GM12892 (cell line): Measurements from ENCODE around the gene MEI1. TPM values are rescaled to one million over a fixed set of nuclear protein-coding genes. Genes with fewer than 3 reads are reported as not detected.
"Not testable (repeated sequence)": the region's sequence is repeated elsewhere in the genome, so short reads cannot be mapped to it uniquely, and the experiment has no call there.

Experiments used
- DNase-seq: peaks from one replicate; pipeline ENCODE4 v3.0.0; 2011; ENCODE audit not compliant: insufficient read length
- FAIRE-seq: peaks from 2 replicates; lab custom pipeline; 2011; peaks lifted over from hg19 to GRCh38; lab: Jason Lieb, UNC
- POLR2A ChIP-seq: IDR thresholded peaks from 2 replicates; pipeline ENCODE4 v1.6.1; 2011; ENCODE audit warnings: low read depth, low read length, control low read depth
- POLR2AphosphoS5 ChIP-seq: IDR thresholded peaks from 2 replicates; pipeline ENCODE4 v1.6.1; 2011; ENCODE audit warnings: low read depth, low read length, control low read depth
- TAF1 ChIP-seq: IDR thresholded peaks from 2 replicates; pipeline ENCODE4 v1.6.1; 2011; ENCODE audit warnings: low read depth, mild to moderate bottlenecking, control low read depth, low read length, borderline replicate concordance
- polyA plus RNA-seq: library from polyadenylated mRNA; unstranded; fragments of >200 nt; gene quantifications from one replicate; pipeline ENCODE4 v1.2.1, GENCODE V29; 2012; ENCODE audit warnings: missing spikeins, inconsistent platforms; ENCODE audit not compliant: missing spikeins

The MEI1 gene, protein sequence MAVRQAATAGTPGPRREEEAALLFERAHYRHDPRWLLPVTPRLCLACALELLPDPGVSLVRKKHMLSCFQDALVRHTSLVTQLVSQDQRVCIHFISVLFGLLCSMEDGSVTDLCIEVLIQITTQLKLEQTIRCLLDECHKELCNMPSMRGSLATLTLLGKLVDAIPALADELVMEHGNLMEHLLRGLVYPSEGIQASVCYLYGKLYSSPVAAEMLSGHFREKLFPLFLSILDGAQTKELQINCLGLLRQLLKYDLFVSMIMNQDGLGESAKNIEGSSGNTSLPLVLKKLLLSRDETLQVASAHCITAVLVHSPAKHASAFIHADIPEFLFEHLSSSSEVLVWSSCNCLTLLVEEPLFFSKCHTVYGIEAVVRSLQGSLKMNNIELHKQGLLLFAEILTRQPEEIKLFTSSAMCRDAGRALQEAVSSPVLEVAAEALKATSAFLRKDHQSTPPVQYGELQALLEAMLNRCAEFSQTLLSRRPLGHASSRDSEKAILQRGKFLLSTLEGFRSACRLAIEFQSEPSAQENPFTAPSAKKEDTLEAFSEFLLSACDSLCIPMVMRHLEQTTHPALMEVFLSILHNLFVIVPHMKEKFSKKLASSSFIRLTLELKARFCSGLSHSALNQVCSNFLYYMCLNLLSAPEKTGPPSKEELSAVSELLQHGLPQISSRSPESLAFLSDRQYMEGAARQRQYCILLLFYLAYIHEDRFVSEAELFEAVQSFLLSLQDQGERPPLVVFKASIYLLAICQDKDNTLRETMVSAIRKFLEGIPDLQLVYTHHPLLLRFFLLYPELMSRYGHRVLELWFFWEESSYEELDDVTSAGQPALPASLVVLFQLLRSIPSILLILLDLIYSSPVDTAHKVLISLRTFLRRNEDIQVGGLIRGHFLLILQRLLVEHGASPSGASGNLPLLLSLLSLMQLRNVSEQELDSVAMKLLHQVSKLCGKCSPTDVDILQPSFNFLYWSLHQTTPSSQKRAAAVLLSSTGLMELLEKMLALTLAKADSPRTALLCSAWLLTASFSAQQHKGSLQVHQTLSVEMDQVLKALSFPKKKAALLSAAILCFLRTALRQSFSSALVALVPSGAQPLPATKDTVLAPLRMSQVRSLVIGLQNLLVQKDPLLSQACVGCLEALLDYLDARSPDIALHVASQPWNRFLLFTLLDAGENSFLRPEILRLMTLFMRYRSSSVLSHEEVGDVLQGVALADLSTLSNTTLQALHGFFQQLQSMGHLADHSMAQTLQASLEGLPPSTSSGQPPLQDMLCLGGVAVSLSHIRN
- 48.9 TPM for polyA plus RNA-seq

DNA sequence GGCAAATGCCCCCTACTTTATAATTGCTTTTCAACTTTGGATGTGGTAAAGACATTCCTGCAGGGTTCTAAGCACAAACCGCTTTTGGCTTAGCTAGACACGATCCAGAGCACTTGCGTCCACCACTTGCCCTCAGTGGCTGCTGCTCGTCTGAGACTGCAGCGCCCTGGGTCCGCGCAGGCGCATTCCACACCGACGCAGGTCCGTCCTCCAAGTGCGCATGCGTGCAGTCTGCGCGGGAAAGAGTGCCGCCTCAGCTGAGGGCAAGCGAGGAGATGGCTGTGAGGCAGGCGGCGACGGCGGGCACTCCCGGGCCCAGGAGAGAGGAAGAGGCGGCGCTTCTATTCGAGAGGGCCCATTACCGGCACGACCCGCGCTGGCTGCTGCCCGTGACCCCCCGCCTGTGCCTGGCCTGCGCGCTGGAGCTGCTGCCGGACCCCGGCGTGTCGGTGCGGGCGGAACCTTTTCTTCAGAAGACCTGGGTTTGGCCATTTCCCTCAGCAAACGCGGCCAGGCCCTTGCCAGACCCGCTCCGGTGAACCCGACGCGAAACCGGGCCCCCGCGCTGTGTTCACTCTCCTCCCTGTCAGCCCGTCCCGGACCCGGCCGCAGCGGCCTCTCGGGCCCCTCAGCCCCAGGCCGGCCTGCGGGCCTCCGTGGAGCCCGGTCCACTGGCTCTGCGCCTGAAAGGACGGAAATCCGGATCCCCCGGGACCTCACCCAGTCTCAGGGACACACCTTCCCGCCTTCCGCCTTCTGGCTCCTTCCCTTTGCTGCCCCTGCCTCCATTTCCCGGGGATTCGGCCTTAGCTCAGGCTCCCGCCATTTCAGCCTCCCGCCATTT is at the start of gene MEI1:
Gene MEI1, plus strand, starts transcription at position 240 of the 844 bp plus-strand sequence. Its CDS starts 36 bp downstream, at position 276.
- DNase-seq (peak; percentile 93), FAIRE-seq (peak; percentile 94)
- TF ChIP-seq TAF1 (no peak), POLR2AphosphoS5 (no peak), POLR2A (no peak)

DNA sequence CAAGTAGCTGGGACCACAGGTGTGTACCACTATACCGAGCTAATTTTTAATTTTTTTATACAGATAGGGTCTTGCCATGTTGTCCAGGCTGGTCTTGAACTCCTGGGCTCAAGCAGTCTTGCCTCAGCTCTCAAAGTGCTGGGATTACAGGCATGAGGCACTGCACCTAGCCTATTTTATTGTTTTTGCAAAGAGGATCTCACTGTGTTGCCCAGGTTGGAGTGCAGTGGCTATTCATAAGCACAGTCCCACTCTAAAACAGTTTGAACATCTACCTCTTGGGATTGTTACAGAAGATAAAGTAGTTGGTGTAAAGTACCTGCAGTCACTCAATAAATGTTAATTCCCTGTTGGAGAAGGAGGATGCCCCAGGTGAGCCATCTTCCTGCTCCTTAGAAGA is 49.1 kb upstream of the MEI1 start:
- no peak for TF ChIP-seq POLR2AphosphoS5
- no peak for TF ChIP-seq TAF1
- no peak for TF ChIP-seq POLR2A
- DNase-seq = no peak
- no peak for FAIRE-seq

DNA sequence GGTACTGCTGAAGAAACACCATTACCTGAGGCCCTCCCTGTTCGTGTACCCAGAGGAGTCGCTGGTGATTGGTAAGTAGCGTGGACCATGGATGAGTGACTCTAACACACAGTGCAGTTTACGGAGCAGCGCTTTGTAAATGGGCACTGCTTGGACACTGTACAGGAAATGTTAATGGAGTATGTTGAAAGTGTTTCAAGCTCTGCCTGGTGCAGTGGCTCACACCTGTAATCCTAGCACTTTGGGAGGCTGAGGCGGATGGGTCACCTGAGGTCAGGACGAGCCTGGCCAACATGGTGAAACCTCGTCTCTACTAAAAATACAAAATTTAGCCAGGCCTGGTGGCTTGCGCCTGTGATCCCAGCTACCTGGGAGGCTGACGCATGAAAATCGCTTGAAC is 48.5 kb upstream of the MEI1 start:
- no peak for DNase-seq
- no peak for TF ChIP-seq POLR2AphosphoS5
- TF ChIP-seq POLR2A = no peak
- TF ChIP-seq TAF1 = no peak
- no peak for FAIRE-seq

DNA sequence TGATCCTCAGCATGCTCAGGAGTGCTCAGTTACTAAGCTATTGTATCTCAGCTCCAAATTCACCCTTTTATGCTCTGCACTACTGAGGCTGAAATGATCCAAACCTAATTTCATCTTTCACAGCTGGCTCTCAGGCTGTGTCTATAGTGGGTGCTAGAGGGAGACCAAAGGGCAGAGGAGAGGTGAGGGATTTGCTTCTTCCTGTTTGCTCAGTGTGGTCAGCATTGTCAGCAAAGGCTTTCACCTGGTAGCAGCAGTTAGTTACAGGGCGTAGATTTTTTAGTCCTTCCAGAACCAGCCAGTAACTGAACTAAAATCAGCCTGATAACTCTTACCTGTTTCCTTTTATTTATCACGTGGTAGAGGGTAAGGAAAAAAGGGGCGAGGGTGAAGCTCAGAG is 45.0 kb upstream of the MEI1 start:
- DNase-seq = no peak
- no peak for FAIRE-seq
- no peak for TF ChIP-seq POLR2A
- TF ChIP-seq TAF1 = no peak
- no peak for TF ChIP-seq POLR2AphosphoS5

DNA sequence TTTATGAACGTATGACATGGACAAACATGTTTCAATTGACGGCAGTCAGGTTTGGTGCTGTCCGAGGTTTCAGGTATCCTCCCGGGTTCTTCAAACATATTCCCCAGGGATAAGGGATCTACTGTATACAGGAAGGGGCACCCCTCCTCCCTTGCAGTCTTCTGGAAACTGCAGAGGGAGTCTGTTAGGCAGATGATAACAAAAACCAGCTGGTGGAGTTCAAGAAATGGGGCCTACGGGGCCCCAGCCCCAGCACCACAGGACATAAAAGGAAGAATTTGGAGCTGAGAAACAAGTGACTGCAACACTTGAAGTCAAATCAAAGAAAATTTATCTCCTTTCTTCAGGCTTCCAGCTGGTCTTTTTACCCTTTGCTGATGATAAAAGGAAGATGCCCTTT is 42.7 kb upstream of the MEI1 start:
- FAIRE-seq (no peak), DNase-seq (no peak)
- TF ChIP-seq POLR2AphosphoS5 (no peak), TAF1 (no peak), POLR2A (no peak)

DNA sequence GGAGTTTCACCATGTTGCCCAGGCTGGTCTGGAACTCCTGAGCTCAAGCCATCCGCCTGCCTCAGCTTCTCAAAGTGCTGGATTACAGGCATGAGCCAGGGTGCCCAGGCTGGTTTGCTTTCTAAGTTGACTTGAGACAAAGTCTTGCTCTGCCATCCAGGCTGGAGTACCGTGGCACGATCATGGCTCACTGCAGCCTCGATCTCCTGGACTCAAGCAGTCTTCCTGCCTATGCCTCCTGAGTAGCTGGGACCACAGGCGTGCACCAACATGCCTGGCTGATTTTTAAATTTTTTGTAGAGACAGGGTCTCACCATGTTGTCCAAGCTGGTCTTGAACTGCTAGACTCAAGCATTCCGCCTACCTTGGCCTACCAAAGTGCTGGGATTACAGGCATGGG is 41.6 kb upstream of the MEI1 start:
- DNase-seq = no peak
- FAIRE-seq = no peak
- TF ChIP-seq TAF1 (no peak), POLR2AphosphoS5 (no peak), POLR2A (no peak)

DNA sequence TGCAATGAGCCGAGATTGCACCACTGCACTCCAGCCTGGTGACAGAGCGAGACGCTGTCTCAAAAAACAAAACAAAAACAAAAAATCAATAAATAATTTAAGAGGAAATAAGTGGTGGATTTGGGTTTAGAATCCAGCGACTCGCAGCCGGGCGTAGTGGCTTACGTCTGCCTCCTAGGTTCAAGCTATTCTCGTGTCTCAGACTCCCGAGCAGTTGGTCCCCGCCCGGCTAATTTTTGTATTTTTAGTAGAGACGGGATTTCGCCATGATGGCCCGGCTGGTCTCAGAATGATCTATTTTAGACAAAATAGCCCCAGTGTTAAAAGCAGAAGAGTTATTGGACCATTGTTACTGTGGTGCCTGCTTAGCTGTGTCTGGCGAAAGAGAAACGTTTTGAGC is 40.4 kb upstream of the MEI1 start:
- DNase-seq = no peak
- no peak for FAIRE-seq
- no peak for TF ChIP-seq POLR2A

DNA sequence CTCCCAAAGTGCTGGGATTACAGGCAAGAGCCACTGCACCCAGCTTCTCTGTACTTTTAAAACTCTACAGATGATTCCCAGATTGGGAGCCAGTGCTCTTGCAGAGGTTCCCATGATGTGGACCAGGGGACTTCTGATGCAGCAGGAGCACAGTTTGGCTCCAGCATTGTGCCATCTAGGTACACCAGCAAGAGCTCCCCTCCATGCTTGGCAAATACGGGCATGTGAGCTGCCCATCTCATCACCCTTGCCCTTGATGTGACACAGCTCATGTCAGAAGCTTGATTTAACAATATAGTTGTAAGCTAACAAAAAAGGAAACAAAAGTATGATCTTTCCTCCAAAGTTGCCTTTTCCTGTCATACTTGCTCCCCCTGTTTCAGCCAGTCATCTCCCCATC is 39.4 kb upstream of the MEI1 start:
- TF ChIP-seq TAF1 (no peak), POLR2AphosphoS5 (no peak), POLR2A (no peak)
- no peak for FAIRE-seq

DNA sequence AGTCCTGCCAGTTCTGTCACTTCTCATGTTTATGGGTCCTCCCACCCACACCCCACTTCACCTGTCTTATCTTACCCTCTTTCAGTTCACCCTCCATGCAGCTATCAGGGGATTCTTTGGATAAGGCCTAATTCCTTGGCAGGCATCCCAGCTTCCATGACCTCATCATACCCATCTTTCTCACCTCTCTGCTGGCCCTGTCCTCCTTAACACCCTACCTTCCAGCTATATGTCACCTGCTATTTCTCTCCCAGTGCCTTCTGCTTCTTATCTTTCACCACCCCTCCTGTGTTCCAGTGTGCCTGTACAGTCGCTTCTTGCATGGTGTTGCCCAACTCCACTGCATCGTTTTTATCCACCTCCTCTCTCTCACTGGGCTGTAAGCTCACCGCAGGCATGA is 38.9 kb upstream of the MEI1 start:
- DNase-seq (no peak), FAIRE-seq (no peak)

More for the DNA sequence above, 39.4 kb upstream of the MEI1 start:
- DNase-seq = no peak

DNA sequence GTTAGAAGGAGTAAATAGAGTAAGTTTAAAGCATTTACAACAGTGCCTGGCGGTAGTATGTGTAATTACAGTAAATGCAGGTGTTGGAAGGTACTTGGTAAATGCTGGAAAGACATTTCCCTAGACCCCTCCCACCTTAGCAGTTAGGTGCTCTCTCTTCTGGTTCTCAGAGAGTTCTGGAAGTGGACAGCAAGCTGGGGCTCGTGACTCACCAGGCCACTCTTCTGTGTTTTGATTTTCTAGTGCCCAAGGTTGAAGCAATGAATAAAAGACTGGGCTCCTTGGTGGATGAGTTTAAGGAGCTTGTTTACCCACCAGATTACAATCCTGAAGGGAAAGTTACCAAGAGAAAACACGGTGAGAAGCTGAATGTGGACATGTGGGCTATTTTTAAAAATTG is 38.2 kb upstream of the MEI1 start:
- no peak for FAIRE-seq
- DNase-seq = no peak
- no peak for TF ChIP-seq POLR2AphosphoS5
- TF ChIP-seq POLR2A = no peak
- TF ChIP-seq TAF1 = no peak

More for the DNA sequence above, 38.9 kb upstream of the MEI1 start:
- no peak for TF ChIP-seq TAF1
- TF ChIP-seq POLR2A = no peak
- TF ChIP-seq POLR2AphosphoS5 = no peak

DNA sequence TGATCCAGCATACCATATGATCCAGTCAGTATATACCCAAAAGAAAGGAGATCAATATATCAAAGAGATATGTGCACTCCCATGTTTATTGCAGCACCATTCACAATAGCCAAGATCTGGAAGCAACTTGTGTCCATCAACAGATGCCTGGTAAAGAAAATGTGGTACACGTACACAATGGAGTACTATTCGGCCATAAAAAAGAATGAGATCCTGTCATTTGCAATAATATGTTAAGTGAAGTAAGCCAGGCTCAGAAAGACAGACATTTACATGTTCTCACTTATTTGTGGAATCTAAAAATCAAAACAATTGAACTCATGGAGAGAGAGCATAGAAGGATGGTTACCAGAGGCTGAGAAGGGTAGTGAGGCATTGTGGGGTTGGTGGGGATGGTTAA is 37.6 kb upstream of the MEI1 start:
- TF ChIP-seq POLR2A (no peak), POLR2AphosphoS5 (no peak), TAF1 (no peak)
- DNase-seq (no peak), FAIRE-seq (no peak)

DNA sequence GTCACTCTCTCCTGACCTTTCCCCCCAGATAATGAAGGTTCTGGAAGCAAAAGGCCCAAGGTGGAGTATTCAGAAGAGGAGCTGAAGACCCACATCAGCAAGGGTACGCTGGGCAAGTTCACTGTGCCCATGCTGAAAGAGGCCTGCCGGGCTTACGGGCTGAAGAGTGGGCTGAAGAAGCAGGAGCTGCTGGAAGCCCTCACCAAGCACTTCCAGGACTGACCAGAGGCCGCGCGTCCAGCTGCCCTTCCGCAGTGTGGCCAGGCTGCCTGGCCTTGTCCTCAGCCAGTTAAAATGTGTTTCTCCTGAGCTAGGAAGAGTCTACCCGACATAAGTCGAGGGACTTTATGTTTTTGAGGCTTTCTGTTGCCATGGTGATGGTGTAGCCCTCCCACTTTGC is 35.7 kb upstream of the MEI1 start:
- not testable (repeated sequence) for FAIRE-seq, DNase-seq
